Limb (tissue), 2 donors: ENCODE measurements around the gene XRCC4.

Experiments
- DNase-seq, 2 donors: peaks; one replicate each; pipeline ENCODE4 v3.0.0-alpha.2; 2016; ENCODE audit errors: extremely low spot score in 2 of 2

The XRCC4 gene

DNA sequence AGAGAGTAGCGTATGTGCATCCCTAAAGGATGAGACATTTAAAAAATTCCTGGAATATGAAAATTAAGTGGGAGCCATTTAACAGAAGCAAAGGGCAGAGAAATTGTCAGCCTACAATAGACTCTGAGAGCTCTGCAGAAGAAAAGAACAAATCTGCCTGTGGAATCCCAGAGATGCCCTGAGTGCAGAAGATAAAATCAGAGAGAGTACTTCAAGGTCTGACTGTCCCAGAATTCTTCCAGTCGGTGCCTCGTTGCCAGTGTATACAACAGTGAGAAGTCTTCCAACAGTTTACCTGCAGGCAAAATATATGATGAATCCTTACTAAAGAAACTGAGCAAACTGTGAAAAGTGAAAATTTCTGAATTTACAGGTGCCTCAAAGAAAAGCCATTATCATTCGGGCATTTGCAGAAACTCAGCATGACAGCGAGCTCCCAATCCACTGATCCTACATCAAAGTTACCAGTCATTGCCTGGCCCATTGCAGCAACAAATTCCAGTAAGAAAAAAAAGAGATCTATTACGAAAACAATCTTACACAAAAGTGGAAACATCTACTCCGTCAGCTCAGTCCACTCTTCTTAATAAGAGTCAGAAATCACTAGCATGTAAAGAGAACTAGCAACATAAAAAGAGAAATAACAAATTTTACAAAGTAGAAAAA is 301.4 kb downstream of the XRCC4 start:
- DNase-seq: no peak

DNA sequence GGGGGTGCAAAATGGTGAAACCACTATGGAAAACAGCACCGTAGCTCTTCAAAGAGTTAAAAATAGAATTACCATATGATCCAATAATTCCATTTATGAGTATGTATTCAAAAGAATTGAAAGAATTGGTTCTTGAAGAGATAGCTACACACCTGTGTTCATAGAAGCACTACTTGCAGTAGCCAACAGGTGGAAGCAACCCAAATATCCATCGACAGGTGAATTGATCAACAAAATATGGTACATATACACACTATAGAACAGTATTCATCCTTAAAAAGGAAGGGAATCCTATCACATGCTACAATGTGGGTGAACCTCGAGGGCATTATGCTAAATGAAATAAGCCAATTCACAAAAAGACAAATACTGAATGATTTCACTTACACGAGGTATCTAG is 308.5 kb downstream of the XRCC4 start:
- DNase-seq: no peak

DNA sequence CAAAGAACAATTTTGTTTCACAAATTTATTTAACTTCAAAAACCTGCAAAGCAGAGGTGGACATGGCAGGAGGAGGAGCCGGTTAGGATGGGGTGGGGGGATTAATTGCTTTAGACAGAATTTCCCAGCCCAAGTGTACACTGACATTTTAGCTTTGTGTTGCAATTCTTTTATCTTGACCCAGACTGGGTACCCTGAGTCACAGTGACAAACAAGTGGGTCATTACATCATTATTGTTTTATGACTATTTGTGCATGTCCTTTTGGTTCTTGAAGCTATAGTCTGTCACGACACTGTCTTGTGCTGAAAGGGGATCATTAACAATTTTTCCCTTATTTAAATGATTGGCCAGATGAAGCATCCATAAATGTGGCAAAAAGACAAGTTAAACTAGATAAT is 309.7 kb downstream of the XRCC4 start:
- DNase-seq: no peak

DNA sequence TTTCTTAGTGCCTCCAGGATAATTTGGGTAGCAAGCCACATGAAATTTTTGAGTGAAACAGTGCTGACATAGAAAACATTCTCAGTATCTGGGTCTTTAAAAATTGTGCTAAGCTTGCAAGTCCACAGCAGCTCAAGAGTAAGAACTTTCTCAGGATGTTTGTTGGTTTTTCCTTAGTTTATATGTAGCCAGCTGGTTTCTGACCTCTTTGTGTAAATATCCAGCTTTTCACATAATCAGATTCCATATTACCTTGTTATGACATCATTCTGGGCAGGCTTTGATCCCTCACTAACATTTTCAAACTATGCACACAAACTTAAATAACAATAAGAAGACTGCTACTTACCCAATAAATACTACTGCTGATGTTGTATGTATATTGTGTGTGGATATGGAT is 311.3 kb downstream of the XRCC4 start:
- DNase-seq: no peak

DNA sequence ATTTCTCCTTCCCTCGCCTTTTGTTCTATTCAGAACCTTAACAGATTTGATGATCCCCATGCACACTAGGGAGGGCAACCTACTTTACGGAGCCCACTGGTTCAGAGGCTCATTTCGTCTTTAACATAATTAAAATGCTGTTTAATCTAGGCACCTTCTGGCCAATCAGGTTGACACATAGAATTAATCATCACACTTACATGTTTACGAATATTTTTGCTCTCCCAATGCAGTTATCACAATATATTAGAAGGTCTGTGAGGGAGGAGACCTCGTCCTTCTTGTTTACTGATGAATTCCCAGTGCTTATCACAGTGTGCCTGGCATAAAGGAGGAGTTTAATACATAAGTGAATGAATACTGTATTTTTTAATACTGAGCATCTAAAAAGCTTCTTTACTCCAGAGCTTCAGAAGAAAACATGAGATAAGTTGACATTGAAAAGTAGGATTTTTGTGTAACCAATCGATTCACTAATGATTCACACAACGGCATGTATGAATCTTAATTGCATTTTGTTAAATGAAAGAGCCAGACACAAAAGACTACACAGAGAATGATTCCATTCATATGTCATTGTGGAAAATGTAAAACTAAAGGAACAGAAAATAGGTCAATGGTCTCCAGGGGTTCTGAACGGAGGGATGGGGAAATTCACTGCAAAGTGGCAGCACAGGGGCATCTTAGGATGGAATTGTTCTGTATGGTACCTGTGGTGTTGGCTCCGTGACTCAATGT is 315.6 kb downstream of the XRCC4 start:
- DNase-seq: no peak

DNA sequence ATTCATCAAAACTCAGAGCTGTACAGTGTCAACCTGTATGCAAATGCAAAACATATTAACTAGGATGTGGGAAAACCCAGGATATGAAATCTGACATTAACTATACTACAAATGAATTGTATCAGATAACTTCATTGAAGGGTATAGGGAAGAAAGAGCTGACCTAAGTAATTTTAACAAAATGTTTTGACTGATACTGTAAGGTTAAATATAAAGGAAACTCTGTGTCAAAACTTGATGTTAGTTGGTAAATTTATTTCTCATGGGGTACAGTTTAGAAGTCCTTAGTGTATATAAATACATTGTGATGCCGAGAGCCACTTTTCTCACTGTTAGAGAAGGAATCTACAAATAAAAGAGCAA is 316.1 kb downstream of the XRCC4 start:
- DNase-seq: no peak

DNA sequence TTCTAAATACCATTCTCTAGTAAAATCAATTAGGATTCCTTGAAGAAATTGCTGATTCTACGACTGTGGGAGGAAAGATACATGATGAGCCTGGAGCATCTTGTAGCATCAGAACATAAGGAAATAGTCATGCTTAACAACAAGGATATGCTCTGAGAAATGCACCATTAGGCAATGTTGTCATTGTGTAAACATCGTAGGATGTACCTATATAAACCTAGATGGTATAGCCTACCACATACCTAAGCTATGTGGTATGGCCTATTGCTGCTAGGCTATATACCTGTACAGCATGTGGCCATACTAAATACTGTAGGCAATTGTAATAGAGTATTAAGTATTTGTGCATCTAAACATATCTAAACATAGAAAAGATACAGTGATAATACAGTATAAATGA is 316.8 kb downstream of the XRCC4 start:
- no peak for DNase-seq

DNA sequence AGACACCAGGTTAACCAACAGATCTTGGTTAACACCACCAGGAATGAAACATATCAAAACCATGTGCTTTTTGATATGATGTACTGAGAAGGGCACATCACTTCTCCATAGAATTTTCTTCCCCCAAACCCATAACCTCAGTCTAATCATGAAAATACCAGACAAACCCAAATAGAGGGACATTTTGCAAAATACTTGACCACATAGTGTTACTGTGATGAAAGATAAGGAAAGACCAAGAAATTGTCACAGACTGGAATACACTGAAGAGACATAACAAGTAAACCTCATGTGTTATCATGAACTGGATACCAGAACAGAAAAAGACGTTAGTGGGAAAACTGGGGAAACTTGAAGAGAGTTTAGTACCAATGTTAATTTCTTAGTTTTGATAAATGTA is 319.3 kb downstream of the XRCC4 start:
- no peak for DNase-seq

DNA sequence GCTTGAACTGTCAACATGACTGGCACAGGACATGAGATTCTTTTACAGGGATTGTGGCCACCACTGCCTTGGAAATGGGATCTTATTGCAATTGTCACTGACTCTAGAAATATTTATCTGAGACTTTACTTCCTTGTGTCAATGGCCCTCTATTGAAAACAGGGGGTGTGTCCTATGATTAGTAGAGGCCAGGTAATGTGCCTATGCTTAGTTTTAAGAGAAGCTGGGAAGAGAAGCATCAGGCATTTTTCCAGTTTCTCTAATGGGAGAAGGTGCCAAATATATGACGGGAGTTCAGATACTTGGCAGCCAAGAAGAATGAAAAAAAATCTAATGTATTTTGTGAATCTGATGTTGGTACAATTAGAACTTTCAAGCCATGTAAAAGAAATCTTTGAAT is 320.3 kb downstream of the XRCC4 start:
- no peak for DNase-seq

DNA sequence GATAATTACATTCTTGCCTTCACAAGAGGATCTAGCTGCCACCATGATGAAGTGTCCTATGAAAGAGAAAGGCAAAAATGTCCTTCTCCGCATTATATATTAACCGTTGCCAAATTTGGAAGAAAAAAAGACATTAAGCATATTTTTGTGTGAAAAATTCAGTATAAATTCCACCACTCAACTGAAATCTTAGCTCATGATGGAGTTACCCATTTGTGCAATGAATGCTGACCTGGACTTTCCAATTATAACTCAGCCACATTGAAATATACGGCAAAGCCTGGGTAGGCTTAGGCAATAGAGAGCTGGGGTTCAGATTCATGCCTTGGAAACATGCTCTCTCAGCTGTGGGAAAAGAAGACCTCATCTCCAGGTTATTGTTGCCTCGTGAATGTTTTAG is 322.9 kb downstream of the XRCC4 start:
- no peak for DNase-seq

DNA sequence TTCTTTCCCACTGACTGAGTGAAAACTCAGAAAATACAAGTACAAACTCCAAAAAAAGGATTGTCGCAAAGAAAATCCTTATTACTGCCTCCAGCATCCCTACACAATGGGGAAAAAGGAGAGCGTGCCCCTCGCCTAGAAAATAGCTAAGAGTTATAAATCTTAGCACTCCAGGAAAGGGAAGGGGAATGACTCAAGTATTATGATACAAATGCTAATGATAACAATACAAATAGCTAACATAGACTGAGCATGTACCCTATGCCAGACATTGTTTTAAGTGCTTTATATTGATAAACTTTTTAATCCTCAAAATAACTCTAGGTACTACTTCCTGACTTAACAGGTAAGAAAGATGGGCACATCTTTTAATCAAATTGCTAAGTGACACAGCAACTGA is 323.4 kb downstream of the XRCC4 start:
- no peak for DNase-seq

DNA sequence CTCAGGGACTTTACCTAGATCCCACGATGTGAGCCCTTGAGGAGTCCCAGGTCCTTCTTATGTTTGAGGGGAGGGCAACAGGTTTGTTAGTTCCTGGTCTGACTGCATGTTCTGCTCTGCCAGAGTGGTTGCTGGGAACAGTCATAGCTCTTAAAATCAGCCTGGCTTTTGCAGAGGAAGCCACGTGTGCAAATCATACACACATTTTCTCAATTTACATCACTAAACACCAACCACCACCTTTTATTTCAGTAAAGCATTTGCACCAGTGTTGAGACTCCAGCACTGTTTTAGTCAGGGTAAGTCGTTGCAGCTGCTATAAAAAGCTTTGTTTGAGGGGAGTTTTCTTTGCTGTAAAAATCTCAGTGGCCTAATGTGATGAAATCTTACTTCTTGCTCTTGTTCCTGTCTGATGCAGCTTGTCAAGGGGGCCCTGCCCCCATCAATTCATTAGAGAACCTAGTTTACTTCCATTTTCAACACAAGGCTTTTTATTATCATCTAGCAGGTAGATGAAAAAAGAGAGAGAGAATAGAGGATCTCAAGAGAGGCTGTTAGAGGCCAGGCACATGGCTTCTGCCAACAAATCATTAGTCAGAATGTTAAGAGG is 323.9 kb downstream of the XRCC4 start:
- DNase-seq: no peak

DNA sequence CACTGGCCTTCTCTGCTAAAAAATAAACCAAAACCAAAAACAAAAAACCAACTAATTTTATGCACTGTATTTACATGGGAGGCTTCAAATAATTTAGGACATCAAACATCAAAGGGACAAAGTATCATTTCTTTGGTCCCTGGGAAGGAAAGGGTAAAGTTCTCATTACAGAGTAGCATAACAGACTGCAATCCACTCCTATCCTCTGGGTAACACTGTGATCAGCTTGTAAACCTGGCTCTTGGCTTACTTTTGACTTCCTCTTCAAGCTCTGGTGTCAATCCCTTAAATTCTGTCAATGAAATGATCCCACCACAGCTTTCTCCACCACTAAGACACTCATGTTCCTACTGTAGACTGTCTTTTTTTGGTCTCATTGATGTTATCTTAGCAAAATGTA is 324.4 kb downstream of the XRCC4 start:
- DNase-seq: no peak
